K562 (cell line): ENCODE data around the gene RPL14. TPM values are rescaled to one million over a fixed set of nuclear protein-coding genes. Genes with fewer than 3 reads are reported as not detected.

Experiments
- ATAC-seq: fragments of 200-7000 bp; cut with Tn5 transposase; 3 replicates; pipeline ENCODE4 v1.9.1; 2020; ENCODE audit warnings: moderate library complexity
- BruUV-seq: library from RNA; stranded (reverse); fragments of 400-500 nt; replicated peaks from 2 replicates; lab custom pipeline; 2021; lab: Mats Ljungman, UMichigan
- CTCF ChIA-PET: fragments of 300-600 bp; formaldehyde crosslinking; extraction: SDS; loops from one replicate; lab custom pipeline; 2021; ENCODE audit warnings: low intra/inter-chr PET ratio; lab: Yijun Ruan, JAX
- POLR2A ChIA-PET: fragments of 300-600, 350-650 bp; sonication (Branson Sonifier 250); formaldehyde crosslinking; extraction: SDS; loops from one replicate; lab custom pipeline; 2021; ENCODE audit warnings: antibody characterized with exemption, inconsistent platforms; lab: Yijun Ruan, JAX
- DNase-seq, 4 experiments: peaks; one replicate each; pipeline versions ENCODE4 v3.0.0 to v3.0.0-alpha.2; 2011 to 2018; ENCODE audit warnings: low spot score in 3 of 4, mixed read lengths in 3 of 4; ENCODE audit errors: extremely low read depth in 1 of 4
- FAIRE-seq: peaks from 2 replicates; lab custom pipeline; 2011; peaks lifted over from hg19 to GRCh38; lab: Jason Lieb, UNC
- H2AFZ ChIP-seq: 2 replicates; pipeline ENCODE4 v1.6.0; 2011; ENCODE audit warnings: low read depth, low read length, control low read depth, inconsistent platforms
- H3K27ac ChIP-seq: fragments of 200-600 bp; 3 replicates; pipeline ENCODE4 v1.8.0; 2011; ENCODE audit warnings: low read depth, mild to moderate bottlenecking, control low read depth, inconsistent platforms, low read length, moderate library complexity, mixed read lengths; ENCODE audit errors: extremely low read depth
- H3K27me3 ChIP-seq, 2 experiments: fragments of 300-600 bp in 1 of 2; 2 replicates in 1 of 2; 3 replicates in 1 of 2; pipeline versions ENCODE4 v1.6.0 to v1.8.0; 2011; ENCODE audit warnings: inconsistent platforms in 2 of 2, low read length in 2 of 2, mild to moderate bottlenecking in 1 of 2, mixed read lengths in 1 of 2, moderate library complexity in 1 of 2; ENCODE audit not compliant: control insufficient read depth in 2 of 2, insufficient read depth in 2 of 2
- H3K36me3 ChIP-seq: fragments of 300-600 bp; 3 replicates; pipeline ENCODE4 v1.8.0; 2011; ENCODE audit warnings: mild to moderate bottlenecking, low read length, inconsistent platforms; ENCODE audit not compliant: control insufficient read depth, insufficient read depth
- H3K4me1 ChIP-seq, 2 experiments: fragments of 200-600 bp in 1 of 2; replicated peaks in 1 of 2; 2 replicates in 1 of 2; 3 replicates in 1 of 2; pipeline versions ENCODE4 v1.5.1 to v1.8.0; 2011; ENCODE audit warnings: inconsistent platforms in 2 of 2, low read length in 2 of 2, mild to moderate bottlenecking in 1 of 2, mixed read lengths in 1 of 2, moderate library complexity in 1 of 2; ENCODE audit not compliant: control insufficient read depth in 2 of 2, insufficient read depth in 2 of 2
- H3K4me2 ChIP-seq: 2 replicates; pipeline ENCODE4 v1.6.1; 2011; ENCODE audit warnings: low read length, control low read depth, inconsistent platforms, mixed read lengths; ENCODE audit not compliant: insufficient read depth
- H3K4me3 ChIP-seq: fragments of 200-600 bp; sonication (generic), shearing (Covaris generic); 2 replicates; pipeline ENCODE4 v1.5.1; 2016; ENCODE audit warnings: control low read depth, inconsistent platforms
- H3K79me2 ChIP-seq: fragments of 200-600 bp; 3 replicates; pipeline ENCODE4 v1.8.0; 2011; ENCODE audit warnings: low read length, inconsistent platforms; ENCODE audit not compliant: control insufficient read depth, insufficient read depth
- H3K9ac ChIP-seq, 2 experiments: 2 replicates each; pipeline versions ENCODE4 v1.6.0 to v1.6.1; 2011; ENCODE audit warnings: low read depth in 2 of 2, low read length in 2 of 2, control low read depth in 1 of 2, inconsistent platforms in 1 of 2, mild to moderate bottlenecking in 1 of 2, mixed read lengths in 1 of 2; ENCODE audit not compliant: insufficient read depth in 1 of 2
- H3K9me1 ChIP-seq: one replicate; pipeline ENCODE4 v1.6.0; 2011; ENCODE audit warnings: inconsistent platforms, mild to moderate bottlenecking, low read length, moderate library complexity; ENCODE audit not compliant: control insufficient read depth, insufficient read depth
- H3K9me3 ChIP-seq: replicated peaks from 2 replicates; pipeline ENCODE4 v1.5.1; 2011; ENCODE audit warnings: low read depth, low read length, inconsistent platforms; ENCODE audit not compliant: control insufficient read depth, insufficient read depth
- H4K20me1 ChIP-seq: replicated peaks from 2 replicates; pipeline ENCODE4 v1.6.1; 2011; ENCODE audit warnings: low read length, inconsistent platforms, mixed read lengths; ENCODE audit not compliant: control insufficient read depth, insufficient read depth
- POLR2A ChIP-seq: fragments of 450-650 bp; conservative IDR thresholded peaks from 2 replicates; pipeline ENCODE4 v1.6.1; 2016
- POLR2AphosphoS5 ChIP-seq: IDR thresholded peaks from 2 replicates; pipeline ENCODE4 v1.6.1; 2011; ENCODE audit warnings: mild to moderate bottlenecking, low read depth, low read length, moderate library complexity; ENCODE audit not compliant: control insufficient read depth, insufficient read depth
- POLR2B ChIP-seq: fragments of 450-650 bp; IDR thresholded peaks from 2 replicates; pipeline ENCODE4 v1.6.1; 2018; ENCODE audit warnings: low read depth; ENCODE audit not compliant: partially characterized antibody
- PRPF4 ChIP-seq: fragments of 200-400 bp; formaldehyde crosslinking; IDR thresholded peaks from one replicate; pipeline ENCODE4 v1.6.1; 2017; ENCODE audit warnings: low read length, low read depth, mild to moderate bottlenecking; ENCODE audit not compliant: insufficient read depth, poor library complexity, severe bottlenecking
- RNF2 ChIP-seq: sonication (generic); IDR thresholded peaks from 2 replicates; pipeline ENCODE4 v1.6.1; 2016
- SIRT6 ChIP-seq: IDR thresholded peaks from one replicate; pipeline ENCODE4 v1.6.1; 2012; ENCODE audit warnings: low read depth, mild to moderate bottlenecking, control low read depth, inconsistent platforms, low read length, moderate library complexity
- THRB ChIP-seq: fragments of 450-650 bp; formaldehyde crosslinking; conservative IDR thresholded peaks from 2 replicates; pipeline ENCODE4 v1.4.0; 2022; ENCODE audit warnings: mild to moderate bottlenecking, missing genetic modification characterization
- TRIM24 ChIP-seq, 2 experiments: fragments of 450-650 bp; IDR thresholded peaks; 2 replicates each; pipeline ENCODE4 v1.6.1; 2016
- ZBED1 ChIP-seq: IDR thresholded peaks from 2 replicates; pipeline ENCODE4 v1.6.1; 2014
- ZBTB26 ChIP-seq: fragments of 450-650 bp; formaldehyde crosslinking; IDR thresholded peaks from 2 replicates; pipeline ENCODE4 v1.4.0; 2022; ENCODE audit warnings: missing genetic modification characterization
- ZC3H4 ChIP-seq: sonication (generic); formaldehyde crosslinking; IDR thresholded peaks from 2 replicates; pipeline ENCODE4 v1.9.0; 2021; ENCODE audit warnings: missing genetic modification reagents, borderline replicate concordance
- ZNF707 ChIP-seq: fragments of 250-450 bp; sonication (Bioruptor Pico); conservative IDR thresholded peaks from 2 replicates; pipeline ENCODE4 v1.8.0; 2022; ENCODE audit warnings: inconsistent platforms, mild to moderate bottlenecking, moderate library complexity
- WGBS: fragments of 100-300 bp; shearing (Covaris generic); methylation state at CpG from one replicate; pipeline ENCODE4 v1.1.6; 2016; ENCODE audit warnings: low coverage, mixed read lengths; ENCODE audit not compliant: insufficient coverage; ENCODE audit errors: missing lambda C conversion rate; 5-methylcytosine and 5-hydroxymethylcytosine counted together
- in situ Hi-C: fragments of 300-500 bp; cut with MboI; formaldehyde crosslinking; loops from 4 replicates; pipeline ENCODE4 v1.15.0; 2018; ENCODE audit warnings: inconsistent platforms, mixed read lengths
- intact Hi-C: fragments of 100-400 bp; cut with micrococcal nuclease; formaldehyde crosslinking; loops from 2 replicates; pipeline ENCODE4 v1.14.2; 2022
- polyA plus RNA-seq, 8 experiments: library from polyadenylated mRNA; depleted of rRNA in 4 of 8; stranded (reverse) in 5 of 8; unstranded in 3 of 8; fragments of >200 nt; fragmentation: Nextera tagmentation in 2 of 8; fragmentation: Illumina TruSeq in 1 of 8; extraction: Ambion mirVana in 2 of 8; extraction: Trizol in 1 of 8; gene quantifications; 2 replicates each; pipeline versions ENCODE4 v1.2.1 to v1.2.3, GENCODE V29; 2011 to 2014; ENCODE audit warnings: inconsistent platforms in 1 of 8, missing spikeins in 1 of 8
- total RNA-seq, 7 experiments: library from RNA; depleted of rRNA in 6 of 7; stranded (reverse); fragments of >200 nt in 6 of 7; fragmentation: Illumina TruSeq in 2 of 7; extraction: Trizol in 2 of 7; gene quantifications; 2 replicates each; pipeline versions ENCODE4 v1.2.1 to v1.2.3, GENCODE V29; 2011 to 2021; ENCODE audit warnings: low replicate concordance in 1 of 7

Gene RPL14
- total and polyA plus RNA-seq, 9 of the 15 experiments (the other 6 are each of a cell fraction or from before 2014, with no cell fraction given) = 851 to 4,649 (median 2,133) TPM

GRCh38 chr3:40465111-40465407 lies 7.9 kb downstream of the RPL14 start (continued):
- TF ChIP-seq THRB (CRISPR knock-in tag) = peak; percentile 88
- peak; percentile 11 for TF ChIP-seq SIRT6
- TF ChIP-seq POLR2B = peak; percentile 53
- TF ChIP-seq ZBTB26 (CRISPR knock-in tag) = peak; percentile 89; the same call in 1 of the 2 replicates
- TF ChIP-seq RNF2 = no peak
- TF ChIP-seq ZNF707 (CRISPR knock-in tag) = no peak
- peak; percentile 37; the same call in 1 of the 2 replicates for TF ChIP-seq POLR2AphosphoS5
- peak in 1 of 2 experiments; percentile 10; a peak in 1 of 4 replicates for TF ChIP-seq TRIM24 (IDR thresholded peaks at IDR 0.05)
- peak; percentile 9; the same call in 1 of the 2 replicates for TF ChIP-seq POLR2A
- TF ChIP-seq, all 486 proteins: peak for 16

GRCh38 chr3:40465456-40465855 lies 8.3 kb downstream of the RPL14 start:
- intact Hi-C loops (no loop called here), in situ Hi-C loops (loop anchor here (25.0 kb wide), 1 partner anchor 1053 kb away; the partner anchor contains the start of gene RPSA)
- peaks cover 12% of the 10 kb centered on the region for H3K79me2 ChIP-seq
- H2AFZ ChIP-seq = no peak overlapping the region
- H4K20me1 ChIP-seq = no peaks in the 10 kb centered on the region
- peaks cover 1 to 3% of the 10 kb centered on the region in 2 experiments; a peak in 4 of 5 replicates for H3K4me1 ChIP-seq
- no peak for DNase-seq
- WGBS = 53% methylated on average over 2 of the region's 2 CpGs
- no peak overlapping the region for H3K4me3 ChIP-seq
- no peaks in the 10 kb centered on the region for H3K27me3 ChIP-seq
- POLR2A ChIA-PET = interaction anchor here (0.6 to 7.7 kb wide), 18 partner anchors 8 to 171 kb away, joined by 3 to 102 read pairs (median 4); partner anchors contain the start of genes RPL14, ZNF619, ZNF620 and ZNF621
- CTCF ChIA-PET = no interaction called here
- no peak overlapping the region for H3K4me2 ChIP-seq
- peak overlapping the region; percentile 2; the same call in 1 of the 3 replicates for H3K27ac ChIP-seq
- peak; percentile 5; the same call in 2 of the 3 replicates for ATAC-seq
- H3K9ac ChIP-seq = no peak overlapping the region
- no peak for FAIRE-seq
- peaks cover 51% of the 10 kb centered on the region for H3K36me3 ChIP-seq
- no peaks in the 10 kb centered on the region for H3K9me3 ChIP-seq
- peaks cover 3% of the 10 kb centered on the region for H3K9me1 ChIP-seq
- BruUV-seq = no TSS peak
- no peak for TF ChIP-seq ZBED1
- no peak for TF ChIP-seq PRPF4
- TF ChIP-seq ZC3H4 = no peak
